HepG2 (cell line): Measurements from ENCODE around the gene GAREM1. TPM values are rescaled to one million over a fixed set of nuclear protein-coding genes. Genes with fewer than 3 reads are reported as not detected.

Experiments used
- ATAC-seq: fragments of 200-7000 bp; cut with Tn5 transposase; 3 replicates; pipeline ENCODE4 v1.9.1; 2020; ENCODE audit warnings: mild to moderate bottlenecking, moderate library complexity
- BruUV-seq: library from RNA; stranded (reverse); fragments of 400-500 nt; replicated peaks from 2 replicates; lab custom pipeline; 2021; lab: Mats Ljungman, UMichigan
- CTCF ChIA-PET: fragments of 300-600 bp; formaldehyde crosslinking; extraction: SDS; loops from one replicate; lab custom pipeline; 2021; ENCODE audit warnings: low total read pairs, inconsistent platforms, low intra/inter-chr PET ratio; lab: Yijun Ruan, JAX
- POLR2A ChIA-PET: fragments of 350-600 bp; sonication (Branson Sonifier 250); formaldehyde crosslinking; loops from one replicate; lab custom pipeline; 2020; ENCODE audit warnings: antibody characterized with exemption, inconsistent platforms; lab: Yijun Ruan, JAX
- DNase-seq: peaks from one replicate; pipeline ENCODE4 v3.0.0-alpha.2; 2015; ENCODE audit warnings: low spot score
- FAIRE-seq: peaks from 3 replicates; lab custom pipeline; 2011; peaks lifted over from hg19 to GRCh38; lab: Jason Lieb, UNC
- H2AFZ ChIP-seq: one replicate; pipeline ENCODE4 v1.6.1; 2011; ENCODE audit warnings: low read length, inconsistent platforms
- H3K27ac ChIP-seq: fragments of 300-600 bp; 3 replicates; pipeline ENCODE4 v1.8.0; 2011; ENCODE audit warnings: mixed run types, mild to moderate bottlenecking, mixed read lengths, low read length, inconsistent platforms; ENCODE audit not compliant: insufficient read depth; ENCODE audit errors: extremely low read length
- H3K27me3 ChIP-seq, 2 experiments: fragments of 200-600 bp in 1 of 2; 2 replicates in 1 of 2; 3 replicates in 1 of 2; pipeline versions ENCODE4 v1.6.0 to v1.8.0; 2011; ENCODE audit warnings: low read length in 2 of 2, mild to moderate bottlenecking in 2 of 2, moderate library complexity in 2 of 2, inconsistent platforms in 1 of 2; ENCODE audit not compliant: insufficient read depth in 2 of 2, control insufficient read depth in 1 of 2
- H3K36me3 ChIP-seq, 2 experiments: fragments of 200-600 bp in 1 of 2; replicated peaks in 1 of 2; 2 replicates in 1 of 2; 3 replicates in 1 of 2; pipeline versions ENCODE4 v1.5.1 to v1.8.0; 2011; ENCODE audit warnings: low read length in 2 of 2, inconsistent platforms in 1 of 2; ENCODE audit not compliant: insufficient read depth in 2 of 2, control insufficient read depth in 1 of 2
- H3K4me1 ChIP-seq: 2 replicates; pipeline ENCODE4 v1.5.1; 2012; ENCODE audit warnings: low read length, inconsistent platforms; ENCODE audit not compliant: insufficient read depth
- H3K4me2 ChIP-seq: 2 replicates; pipeline ENCODE4 v1.6.0; 2011; ENCODE audit warnings: low read depth, low read length, inconsistent platforms
- H3K4me3 ChIP-seq, 3 experiments: fragments of 200-600 bp in 1 of 3; sonication (generic), shearing (Covaris generic) in 1 of 3; replicated peaks in 1 of 3; 2 replicates each; pipeline ENCODE4 v1.5.1; 2011 to 2016; ENCODE audit warnings: low read length in 3 of 3, inconsistent platforms in 2 of 3, low read depth in 2 of 3, mild to moderate bottlenecking in 2 of 3, control low read depth in 1 of 3, mixed read lengths in 1 of 3; ENCODE audit not compliant: insufficient read depth in 1 of 3
- H3K79me2 ChIP-seq: one replicate; pipeline ENCODE4 v1.6.1; 2011; ENCODE audit warnings: low read length, inconsistent platforms; ENCODE audit not compliant: insufficient read depth
- H3K9ac ChIP-seq: 2 replicates; pipeline ENCODE4 v1.6.0; 2011; ENCODE audit warnings: mild to moderate bottlenecking, low read depth, low read length, inconsistent platforms; ENCODE audit not compliant: insufficient read depth
- H3K9me3 ChIP-seq: 2 replicates; pipeline ENCODE4 v1.5.1; 2012; ENCODE audit warnings: mild to moderate bottlenecking, low read length
- H4K20me1 ChIP-seq: 2 replicates; pipeline ENCODE4 v1.6.0; 2011; ENCODE audit warnings: inconsistent platforms, mild to moderate bottlenecking, low read length, moderate library complexity; ENCODE audit not compliant: insufficient read depth
- ESRRA ChIP-seq: sonication (generic); formaldehyde crosslinking; IDR thresholded peaks from 2 replicates; pipeline ENCODE4 v1.5.1; 2020; ENCODE audit warnings: mild to moderate bottlenecking, low read depth, missing genetic modification reagents
- ZNF292 ChIP-seq: sonication (generic); formaldehyde crosslinking; IDR thresholded peaks from 2 replicates; pipeline ENCODE4 v1.8.1; 2022; ENCODE audit warnings: mild to moderate bottlenecking, low read depth, missing genetic modification reagents, borderline replicate concordance
- ZNF335 ChIP-seq: sonication (generic); formaldehyde crosslinking; IDR thresholded peaks from 2 replicates; pipeline ENCODE4 v1.4.0; 2020; ENCODE audit warnings: missing genetic modification reagents
- ZNF530 ChIP-seq: sonication (generic); formaldehyde crosslinking; IDR thresholded peaks from 2 replicates; pipeline ENCODE4 v1.5.0; 2020; ENCODE audit warnings: low read depth, mild to moderate bottlenecking, missing genetic modification reagents
- ZNF883 ChIP-seq: sonication (generic); formaldehyde crosslinking; IDR thresholded peaks from 2 replicates; pipeline ENCODE4 v1.5.1; 2020; ENCODE audit warnings: mild to moderate bottlenecking, missing genetic modification reagents; ENCODE audit errors: not compliant biosample characterization
- WGBS: methylation state at CpG from one replicate; pipeline ENCODE4 v1.1.6; 2017; ENCODE audit warnings: low lambda C conversion rate; 5-methylcytosine and 5-hydroxymethylcytosine counted together
- in situ Hi-C: cut with HindIII; loops from 2 replicates; pipeline ENCODE4 v1.10.0; 2017; ENCODE audit warnings: low pct_unique_long_range_greater_than_20kb; ENCODE audit not compliant: extremely low pct_ligation_motif_present
- intact Hi-C: fragments of 100-400 bp; cut with micrococcal nuclease; formaldehyde crosslinking; loops from one replicate; pipeline ENCODE4 v1.10.0; 2022; ENCODE audit not compliant: unreplicated experiment
- polyA plus RNA-seq, 8 experiments: library from polyadenylated mRNA; depleted of rRNA in 3 of 8; stranded (reverse) in 7 of 8; unstranded in 1 of 8; fragments of >200 nt; fragmentation: Illumina TruSeq in 4 of 8; extraction: Trizol in 4 of 8; gene quantifications; 2 replicates each; pipeline versions ENCODE4 v1.2.1 to v1.2.3, GENCODE V29; 2011 to 2016; ENCODE audit warnings: low read depth in 4 of 8, missing spikeins in 1 of 8, mixed read lengths in 1 of 8; ENCODE audit not compliant: insufficient read depth in 1 of 8
- total RNA-seq, 5 experiments: library from RNA; depleted of rRNA; stranded (reverse); fragments of >200 nt; fragmentation: Illumina TruSeq; extraction: Trizol; gene quantifications; 2 replicates each; pipeline ENCODE4 v1.2.3, GENCODE V29; 2016; ENCODE audit warnings: low read depth in 1 of 5
- TF ChIP-seq, protein P1 (sequence below): sonication (generic); formaldehyde crosslinking; IDR thresholded peaks from 2 replicates; pipeline ENCODE4 v1.4.0; 2020; ENCODE audit warnings: mild to moderate bottlenecking, missing genetic modification reagents, borderline replicate concordance

Gene GAREM1
- total and polyA plus RNA-seq, 2 of the 13 experiments (the other 11 are each of a cell fraction or from before 2014, with no cell fraction given) = 2.5 to 2.9 TPM

DNA sequence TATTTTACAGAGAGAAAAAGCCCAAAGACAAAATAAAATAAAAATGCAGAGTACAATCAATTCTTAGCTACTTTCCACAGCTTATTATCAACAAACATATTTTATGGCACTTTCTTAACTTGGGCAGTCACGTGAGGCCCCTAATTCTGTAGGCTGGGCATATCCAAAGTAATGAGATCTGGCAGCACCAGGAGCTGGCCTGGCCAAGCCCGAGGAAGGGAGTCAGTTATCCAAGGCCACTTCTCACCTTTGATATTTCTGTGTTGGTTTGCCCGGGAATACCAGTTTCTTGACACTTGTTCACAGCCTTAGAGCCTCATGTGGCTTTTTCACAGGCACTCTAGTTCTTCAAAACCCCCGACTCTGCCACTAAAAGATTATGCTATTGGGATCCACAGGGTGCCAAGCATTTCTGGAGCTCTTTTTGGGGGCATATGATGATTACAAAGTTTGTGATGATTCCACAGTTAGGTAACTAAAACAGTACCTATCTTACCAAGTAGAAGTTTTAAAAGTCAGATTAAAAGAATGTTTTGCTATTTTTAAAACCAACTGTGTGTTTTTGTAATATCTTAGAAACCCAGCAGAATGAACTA, 190.4 kb downstream of the GAREM1 start:
- FAIRE-seq = no peak

More for the DNA sequence above, 190.4 kb downstream of the GAREM1 start:
- H3K79me2 ChIP-seq = no peaks in the 10 kb centered on the region
- no TSS peak for BruUV-seq
- H4K20me1 ChIP-seq = no peaks in the 10 kb centered on the region
- peaks cover 21% of the 10 kb centered on the region for H3K4me1 ChIP-seq
- in situ Hi-C loops = no loop called here
- intact Hi-C loops = no loop called here
- no peaks in the 10 kb centered on the region for H3K27me3 ChIP-seq
- ChIA-PET CTCF (interaction anchor here (1.6 kb wide), 1 partner anchor 9 kb away, joined by 3 read pairs; no protein-coding TSS in a partner anchor), POLR2A (no interaction called here)
- H2AFZ ChIP-seq = no peak overlapping the region
- TF ChIP-seq ZNF883 (CRISPR knock-in tag) (no peak), ZNF292 (CRISPR knock-in tag) (no peak), ZNF335 (CRISPR knock-in tag) (no peak), ESRRA (CRISPR knock-in tag) (no peak), ZNF530 (CRISPR knock-in tag) (no peak)
- TF ChIP-seq, protein P1, sequence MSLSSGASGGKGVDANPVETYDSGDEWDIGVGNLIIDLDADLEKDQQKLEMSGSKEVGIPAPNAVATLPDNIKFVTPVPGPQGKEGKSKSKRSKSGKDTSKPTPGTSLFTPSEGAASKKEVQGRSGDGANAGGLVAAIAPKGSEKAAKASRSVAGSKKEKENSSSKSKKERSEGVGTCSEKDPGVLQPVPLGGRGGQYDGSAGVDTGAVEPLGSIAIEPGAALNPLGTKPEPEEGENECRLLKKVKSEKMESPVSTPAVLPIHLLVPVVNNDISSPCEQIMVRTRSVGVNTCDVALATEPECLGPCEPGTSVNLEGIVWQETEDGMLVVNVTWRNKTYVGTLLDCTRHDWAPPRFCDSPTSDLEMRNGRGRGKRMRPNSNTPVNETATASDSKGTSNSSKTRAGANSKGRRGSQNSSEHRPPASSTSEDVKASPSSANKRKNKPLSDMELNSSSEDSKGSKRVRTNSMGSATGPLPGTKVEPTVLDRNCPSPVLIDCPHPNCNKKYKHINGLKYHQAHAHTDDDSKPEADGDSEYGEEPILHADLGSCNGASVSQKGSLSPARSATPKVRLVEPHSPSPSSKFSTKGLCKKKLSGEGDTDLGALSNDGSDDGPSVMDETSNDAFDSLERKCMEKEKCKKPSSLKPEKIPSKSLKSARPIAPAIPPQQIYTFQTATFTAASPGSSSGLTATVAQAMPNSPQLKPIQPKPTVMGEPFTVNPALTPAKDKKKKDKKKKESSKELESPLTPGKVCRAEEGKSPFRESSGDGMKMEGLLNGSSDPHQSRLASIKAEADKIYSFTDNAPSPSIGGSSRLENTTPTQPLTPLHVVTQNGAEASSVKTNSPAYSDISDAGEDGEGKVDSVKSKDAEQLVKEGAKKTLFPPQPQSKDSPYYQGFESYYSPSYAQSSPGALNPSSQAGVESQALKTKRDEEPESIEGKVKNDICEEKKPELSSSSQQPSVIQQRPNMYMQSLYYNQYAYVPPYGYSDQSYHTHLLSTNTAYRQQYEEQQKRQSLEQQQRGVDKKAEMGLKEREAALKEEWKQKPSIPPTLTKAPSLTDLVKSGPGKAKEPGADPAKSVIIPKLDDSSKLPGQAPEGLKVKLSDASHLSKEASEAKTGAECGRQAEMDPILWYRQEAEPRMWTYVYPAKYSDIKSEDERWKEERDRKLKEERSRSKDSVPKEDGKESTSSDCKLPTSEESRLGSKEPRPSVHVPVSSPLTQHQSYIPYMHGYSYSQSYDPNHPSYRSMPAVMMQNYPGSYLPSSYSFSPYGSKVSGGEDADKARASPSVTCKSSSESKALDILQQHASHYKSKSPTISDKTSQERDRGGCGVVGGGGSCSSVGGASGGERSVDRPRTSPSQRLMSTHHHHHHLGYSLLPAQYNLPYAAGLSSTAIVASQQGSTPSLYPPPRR = no peak
- no peak overlapping the region for H3K4me3 ChIP-seq
- H3K27ac ChIP-seq = no peak overlapping the region
- DNase-seq (no peak), ATAC-seq (no peak)
- no peak overlapping the region for H3K4me2 ChIP-seq
- H3K9me3 ChIP-seq = no peaks in the 10 kb centered on the region
- H3K9ac ChIP-seq = no peak overlapping the region
- 88% methylated on average over 4 of the region's 4 CpGs for WGBS
- H3K36me3 ChIP-seq = no peaks in the 10 kb centered on the region
